PFSK-1 (cell line): ENCODE results near the gene CTNNAL1.

ENCODE experiments used
- FOXP2 ChIP-seq: optimal IDR thresholded peaks from 2 replicates; pipeline ENCODE3; 2011; ENCODE audit warnings: borderline replicate concordance, control low read depth, inconsistent platforms; ENCODE audit not compliant: insufficient read depth; ENCODE audit errors: extremely low read length, extremely low read depth
- POLR2AphosphoS5 ChIP-seq: IDR thresholded peaks from 2 replicates; pipeline ENCODE4 v1.6.1; 2012; ENCODE audit warnings: low read depth, mild to moderate bottlenecking, control low read depth, low read length, moderate library complexity
- REST ChIP-seq, 2 experiments: IDR thresholded peaks; 2 replicates each; pipeline versions ENCODE4 v1.6.1 to v1.8.0; 2011 to 2012; ENCODE audit warnings: low read depth in 2 of 2, low read length in 2 of 2, control low read depth in 1 of 2, inconsistent platforms in 1 of 2, mild to moderate bottlenecking in 1 of 2, moderate library complexity in 1 of 2; ENCODE audit not compliant: insufficient read depth in 1 of 2
- SIN3A ChIP-seq: IDR thresholded peaks from 2 replicates; pipeline ENCODE4 v1.6.1; 2012; ENCODE audit warnings: mild to moderate bottlenecking, low read length, moderate library complexity, borderline replicate concordance; ENCODE audit not compliant: insufficient read depth
- TAF1 ChIP-seq: IDR thresholded peaks from 2 replicates; pipeline ENCODE4 v1.6.1; 2012; ENCODE audit warnings: low read length, control low read depth, borderline replicate concordance; ENCODE audit not compliant: insufficient read depth

GRCh38 chr9:108913391-108913790, 99.9 kb downstream of the CTNNAL1 start:
- TF ChIP-seq REST (IDR thresholded peaks at IDR 0.05; ENCODE audit: insufficient read depth in 1 of 2, low read depth in 2 of 2, low read length in 2 of 2) (no peak), POLR2AphosphoS5 (no peak), SIN3A (no peak), FOXP2 (no peak), TAF1 (no peak)
